IPS-20b (cell line): ENCODE measurements around the gene CNGB1.

Source experiments
- H3K27ac ChIP-seq: one replicate; pipeline ENCODE4 v1.5.1; 2013; ENCODE audit warnings: low read length
- H3K27me3 ChIP-seq: 2 replicates; pipeline ENCODE4 v1.6.1; 2013; ENCODE audit warnings: mild to moderate bottlenecking, low read length, inconsistent platforms; ENCODE audit not compliant: insufficient read depth
- H3K36me3 ChIP-seq: 2 replicates; pipeline ENCODE4 v1.6.1; 2013; ENCODE audit warnings: low read depth, mild to moderate bottlenecking, inconsistent platforms, low read length, moderate library complexity; ENCODE audit not compliant: insufficient read depth
- H3K4me1 ChIP-seq: 2 replicates; pipeline ENCODE4 v1.6.1; 2013; ENCODE audit warnings: mild to moderate bottlenecking, control low read depth, inconsistent platforms, low read length, moderate library complexity; ENCODE audit not compliant: insufficient read depth
- H3K4me3 ChIP-seq: 2 replicates; pipeline ENCODE4 v1.5.1; 2013; ENCODE audit warnings: mild to moderate bottlenecking, low read length, inconsistent platforms
- H3K9ac ChIP-seq: 2 replicates; pipeline ENCODE4 v1.6.1; 2013; ENCODE audit warnings: low read depth, mild to moderate bottlenecking, inconsistent platforms, low read length, moderate library complexity
- H3K9me3 ChIP-seq: 2 replicates; pipeline ENCODE4 v1.6.1; 2013; ENCODE audit warnings: mild to moderate bottlenecking, low read depth, low read length, inconsistent platforms; ENCODE audit not compliant: insufficient read depth

Gene CNGB1

DNA sequence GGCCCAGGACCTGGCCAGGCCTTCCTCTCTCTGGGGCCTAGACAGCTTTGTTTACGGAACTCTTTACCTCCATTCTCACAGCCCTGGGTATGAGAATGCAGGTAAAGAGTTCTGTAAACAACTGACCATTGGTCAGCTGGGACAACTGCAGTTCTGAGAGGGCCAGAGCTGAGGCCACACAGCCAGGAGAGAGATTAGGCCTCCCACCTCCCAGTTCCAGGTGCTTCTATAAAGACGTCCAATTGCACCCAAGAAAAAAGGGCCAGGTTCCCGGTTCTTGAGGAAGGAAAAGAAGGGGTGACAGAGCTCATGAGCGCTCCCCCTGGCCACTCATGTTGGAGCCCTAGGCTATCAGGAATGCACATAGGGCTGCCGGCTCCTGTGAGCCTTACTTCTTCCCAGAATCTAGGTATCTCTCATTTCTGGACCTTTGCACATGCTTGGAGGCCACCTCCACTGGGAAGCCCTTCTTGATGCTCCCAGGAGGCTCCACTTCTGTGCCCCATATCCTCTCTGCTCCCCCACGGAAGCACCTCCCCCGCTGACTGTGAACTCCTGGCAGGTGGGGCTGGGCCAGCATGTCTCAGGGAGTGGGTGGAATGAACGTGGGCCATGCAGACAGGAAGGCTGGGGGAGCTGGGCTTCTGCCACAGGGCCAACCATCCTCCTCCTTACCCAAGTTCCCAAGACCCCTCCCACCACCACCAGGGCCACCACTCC is 13.1 kb downstream of the CNGB1 start:
- Histone ChIP-seq H3K4me3 (no peak overlapping the region), H3K9me3 (no peaks in the 10 kb centered on the region), H3K9ac (no peak overlapping the region), H3K4me1 (no peaks in the 10 kb centered on the region; the same call in 1 of the 2 replicates), H3K36me3 (no peaks in the 10 kb centered on the region), H3K27ac (no peak overlapping the region), H3K27me3 (no peaks in the 10 kb centered on the region)

DNA sequence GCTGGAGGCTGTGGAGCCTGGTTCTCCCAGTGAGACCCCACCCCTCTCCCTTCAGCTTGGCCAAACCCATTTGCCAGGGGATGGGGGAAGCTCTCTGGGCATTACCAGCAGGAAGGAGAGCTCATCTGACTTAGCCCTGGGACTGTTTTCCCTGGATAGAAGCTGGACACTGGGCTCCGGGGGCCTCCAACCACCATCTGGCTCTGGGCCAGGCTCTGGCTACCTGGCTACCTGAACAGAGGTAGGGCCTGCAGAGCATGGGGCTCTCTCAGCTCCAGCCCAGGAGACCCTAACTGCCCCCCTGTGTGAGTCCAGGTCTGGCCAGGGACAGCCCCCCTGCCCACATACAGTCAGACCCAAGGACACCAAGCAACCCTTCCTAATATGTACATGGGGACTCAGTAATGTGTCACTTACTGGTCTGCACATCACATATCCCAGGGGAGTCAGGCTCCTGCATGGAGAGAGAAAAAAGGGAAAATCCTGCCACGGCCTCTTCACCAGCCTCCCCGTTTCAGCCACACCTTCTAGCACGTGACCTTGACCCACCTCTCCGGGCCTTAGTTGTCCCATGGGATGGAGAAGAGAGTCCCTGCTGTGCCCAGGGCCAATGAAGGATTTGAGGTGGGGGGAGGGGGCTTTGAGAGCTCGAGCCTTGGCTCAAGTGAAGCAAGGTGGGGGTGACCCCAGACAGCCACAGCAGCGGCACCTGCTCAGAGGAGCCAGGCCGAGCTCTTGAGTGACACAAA is 13.8 kb downstream of the CNGB1 start:
- Histone ChIP-seq H3K36me3 (no peaks in the 10 kb centered on the region), H3K9me3 (no peaks in the 10 kb centered on the region), H3K4me3 (no peak overlapping the region), H3K27ac (no peak overlapping the region), H3K4me1 (no peaks in the 10 kb centered on the region; the same call in 1 of the 2 replicates), H3K27me3 (no peaks in the 10 kb centered on the region), H3K9ac (no peak overlapping the region)

DNA sequence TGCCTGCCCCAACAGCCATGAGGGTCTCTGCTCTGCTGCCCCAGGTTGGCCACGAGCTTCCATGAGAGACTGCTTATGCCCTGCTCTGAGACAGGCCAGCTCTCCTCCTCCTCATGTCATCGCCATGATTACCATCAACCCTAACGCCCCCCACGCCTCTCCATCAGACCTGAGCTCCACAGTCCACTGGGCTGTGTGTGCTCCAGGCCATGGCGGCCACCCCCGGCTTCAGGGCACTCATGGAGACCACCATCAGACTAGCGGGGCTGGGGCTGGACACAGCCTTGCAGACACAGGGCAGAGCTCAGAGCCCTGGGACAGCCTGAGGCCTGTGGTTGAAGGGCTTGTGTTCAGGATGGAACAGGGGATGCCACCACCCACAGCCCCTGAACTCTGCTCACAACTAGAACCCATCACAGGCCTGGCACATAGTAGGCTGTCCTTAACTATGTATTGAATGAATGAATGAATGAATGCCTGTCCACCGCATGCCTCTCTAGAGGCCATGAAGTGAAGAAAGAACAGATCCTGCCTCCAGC is 14.6 kb downstream of the CNGB1 start:
- no peak overlapping the region for H3K27ac ChIP-seq
- no peak overlapping the region for H3K4me3 ChIP-seq
- H3K9ac ChIP-seq = no peak overlapping the region
- no peaks in the 10 kb centered on the region for H3K27me3 ChIP-seq
- H3K36me3 ChIP-seq = no peaks in the 10 kb centered on the region
- H3K4me1 ChIP-seq = no peaks in the 10 kb centered on the region; the same call in 1 of the 2 replicates
- H3K9me3 ChIP-seq = no peaks in the 10 kb centered on the region

DNA sequence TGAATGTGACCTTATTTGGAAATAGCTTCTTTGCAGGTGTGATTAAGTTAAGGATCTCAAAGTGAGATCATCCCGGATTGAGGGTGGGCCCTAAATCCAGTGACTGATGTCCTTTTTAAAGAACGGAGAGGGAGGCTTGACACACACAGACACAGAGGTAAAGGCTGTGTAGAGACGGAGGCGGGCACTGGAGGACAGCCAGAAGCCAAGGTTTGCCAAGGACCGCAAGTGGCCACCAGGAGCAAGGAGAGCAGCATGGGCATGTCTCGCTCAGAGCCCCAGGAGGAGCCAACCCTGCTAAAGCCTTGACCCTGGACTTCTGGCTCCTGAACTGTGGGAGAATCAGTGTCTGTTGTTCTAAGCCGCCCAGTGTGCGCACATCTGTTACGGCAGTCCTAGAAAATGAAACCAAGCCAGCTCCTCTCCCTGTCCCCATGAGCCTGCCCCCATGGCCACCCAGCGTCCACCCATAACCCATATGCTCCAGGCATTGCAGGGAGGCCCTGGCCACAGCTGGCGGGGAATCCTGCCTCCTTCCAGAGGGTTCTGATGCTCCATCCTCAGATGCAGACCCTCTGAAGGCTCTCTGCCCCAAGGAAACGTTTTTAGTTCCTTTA is 15.2 kb downstream of the CNGB1 start:
- Histone ChIP-seq H3K36me3 (no peaks in the 10 kb centered on the region), H3K4me1 (no peaks in the 10 kb centered on the region; the same call in 1 of the 2 replicates), H3K27ac (no peak overlapping the region), H3K27me3 (no peaks in the 10 kb centered on the region), H3K4me3 (no peak overlapping the region), H3K9me3 (no peaks in the 10 kb centered on the region), H3K9ac (no peak overlapping the region)

DNA sequence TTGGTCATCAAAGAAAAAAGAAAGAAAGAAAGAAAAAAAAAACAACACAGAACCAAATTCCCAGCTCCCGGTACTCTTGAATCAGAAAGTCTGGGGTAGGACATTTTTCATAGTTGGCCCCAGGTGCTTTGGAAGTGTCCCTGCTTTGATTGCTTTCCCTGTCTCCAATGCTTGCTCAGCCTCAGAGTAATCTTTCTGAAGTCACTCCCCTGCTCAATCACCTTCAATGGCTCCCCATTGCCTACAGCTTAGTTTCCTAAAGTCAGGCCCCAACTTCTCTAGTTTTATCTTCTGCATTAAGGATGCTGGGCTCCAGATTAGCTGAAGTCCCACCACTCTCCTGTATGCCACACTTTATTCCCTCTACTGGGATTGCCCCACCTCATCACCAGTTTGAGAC is 17.1 kb downstream of the CNGB1 start:
- no peak overlapping the region for H3K27ac ChIP-seq
- no peaks in the 10 kb centered on the region; the same call in 1 of the 2 replicates for H3K4me1 ChIP-seq
- no peaks in the 10 kb centered on the region for H3K9me3 ChIP-seq
- no peaks in the 10 kb centered on the region for H3K36me3 ChIP-seq
- H3K9ac ChIP-seq = no peak overlapping the region
- no peak overlapping the region for H3K4me3 ChIP-seq
- H3K27me3 ChIP-seq = no peaks in the 10 kb centered on the region

DNA sequence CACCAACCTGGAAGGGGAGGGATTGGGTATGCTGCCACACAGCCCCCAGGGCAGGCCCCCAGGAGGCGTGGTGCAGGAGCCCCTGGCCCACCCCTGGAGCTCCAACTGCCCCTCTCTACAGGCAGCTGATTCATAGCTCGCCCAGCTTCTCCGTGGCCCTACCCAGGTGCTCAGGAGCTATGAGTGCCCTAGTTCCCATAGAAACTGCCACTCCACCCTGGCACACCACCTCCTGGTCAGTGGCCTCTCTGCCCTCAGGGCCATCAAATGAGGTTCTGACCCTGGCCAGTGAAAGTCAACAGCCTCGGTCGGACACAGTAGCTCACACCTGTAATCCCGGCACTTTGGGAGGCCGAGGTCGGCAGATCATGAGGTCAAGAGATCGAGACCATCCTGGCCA is 18.0 kb downstream of the CNGB1 start:
- Histone ChIP-seq H3K4me3 (no peak overlapping the region), H3K9me3 (no peaks in the 10 kb centered on the region)

DNA sequence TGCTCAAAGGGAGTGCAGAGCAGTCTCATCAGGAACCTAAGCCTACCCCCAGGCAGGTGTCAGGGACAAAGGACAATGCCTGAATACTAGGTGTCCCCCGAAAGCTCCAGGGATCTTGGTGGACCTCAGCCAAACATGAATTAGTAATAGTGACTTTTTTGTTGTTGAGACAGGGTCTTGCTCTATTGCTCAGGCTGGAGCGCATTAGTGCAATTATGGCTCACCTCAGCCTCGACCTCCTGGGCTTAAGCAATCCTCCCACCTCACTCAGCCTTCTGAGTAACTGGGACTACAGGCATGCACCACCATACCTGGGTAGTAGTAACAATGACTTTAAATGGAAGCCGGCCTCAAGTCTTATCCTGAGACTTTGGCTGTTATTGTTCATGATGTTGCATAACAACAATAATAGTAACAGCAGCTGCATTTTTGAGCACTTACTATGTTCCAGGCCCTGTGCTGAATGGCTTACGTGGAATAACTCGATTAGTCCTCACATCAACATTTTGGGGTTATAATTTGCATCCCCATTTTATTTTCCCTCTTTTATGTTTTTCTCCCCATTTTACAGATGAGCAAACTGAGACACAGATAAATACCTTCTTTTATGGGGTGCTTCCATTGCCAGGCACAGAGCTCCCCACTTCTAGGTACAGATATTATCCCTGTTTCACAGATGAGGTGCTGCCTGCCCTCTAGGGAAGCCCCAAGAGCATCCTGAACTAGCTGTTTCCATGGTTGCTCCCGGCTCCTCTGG is 19.5 kb downstream of the CNGB1 start:
- H3K4me1 ChIP-seq = no peaks in the 10 kb centered on the region; the same call in 1 of the 2 replicates
- no peaks in the 10 kb centered on the region for H3K36me3 ChIP-seq
- H3K27ac ChIP-seq = no peak overlapping the region
- no peaks in the 10 kb centered on the region for H3K9me3 ChIP-seq
- H3K27me3 ChIP-seq = no peaks in the 10 kb centered on the region
- H3K4me3 ChIP-seq = no peak overlapping the region
- H3K9ac ChIP-seq = no peak overlapping the region

More for the DNA sequence above, 18.0 kb downstream of the CNGB1 start:
- Histone ChIP-seq H3K27me3 (no peaks in the 10 kb centered on the region), H3K4me1 (no peaks in the 10 kb centered on the region; the same call in 1 of the 2 replicates), H3K36me3 (no peaks in the 10 kb centered on the region), H3K27ac (no peak overlapping the region), H3K9ac (no peak overlapping the region)

DNA sequence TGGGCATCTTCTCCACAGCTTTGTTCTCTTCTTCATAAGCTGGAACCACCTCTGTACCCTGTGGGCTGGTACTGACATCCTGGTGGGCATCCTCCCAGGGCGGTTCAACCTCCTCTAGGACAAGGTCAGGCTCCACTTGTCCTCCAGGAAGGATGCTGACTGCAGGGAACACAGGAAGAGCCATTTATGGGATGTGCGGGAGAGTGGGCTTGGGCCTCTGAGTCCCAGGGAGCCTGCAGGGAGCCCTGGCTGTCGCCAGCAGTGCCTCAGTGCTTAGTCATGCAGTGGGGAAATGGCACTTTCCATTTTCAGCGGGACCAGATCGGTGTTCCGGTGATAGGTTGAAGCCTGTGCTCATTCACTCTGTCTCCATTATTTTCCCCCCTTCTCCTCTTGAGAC is 20.5 kb downstream of the CNGB1 start:
- Histone ChIP-seq H3K27me3 (no peaks in the 10 kb centered on the region), H3K27ac (no peak overlapping the region), H3K4me1 (no peaks in the 10 kb centered on the region; the same call in 1 of the 2 replicates), H3K4me3 (no peak overlapping the region), H3K36me3 (no peaks in the 10 kb centered on the region), H3K9me3 (no peaks in the 10 kb centered on the region), H3K9ac (no peak overlapping the region)

DNA sequence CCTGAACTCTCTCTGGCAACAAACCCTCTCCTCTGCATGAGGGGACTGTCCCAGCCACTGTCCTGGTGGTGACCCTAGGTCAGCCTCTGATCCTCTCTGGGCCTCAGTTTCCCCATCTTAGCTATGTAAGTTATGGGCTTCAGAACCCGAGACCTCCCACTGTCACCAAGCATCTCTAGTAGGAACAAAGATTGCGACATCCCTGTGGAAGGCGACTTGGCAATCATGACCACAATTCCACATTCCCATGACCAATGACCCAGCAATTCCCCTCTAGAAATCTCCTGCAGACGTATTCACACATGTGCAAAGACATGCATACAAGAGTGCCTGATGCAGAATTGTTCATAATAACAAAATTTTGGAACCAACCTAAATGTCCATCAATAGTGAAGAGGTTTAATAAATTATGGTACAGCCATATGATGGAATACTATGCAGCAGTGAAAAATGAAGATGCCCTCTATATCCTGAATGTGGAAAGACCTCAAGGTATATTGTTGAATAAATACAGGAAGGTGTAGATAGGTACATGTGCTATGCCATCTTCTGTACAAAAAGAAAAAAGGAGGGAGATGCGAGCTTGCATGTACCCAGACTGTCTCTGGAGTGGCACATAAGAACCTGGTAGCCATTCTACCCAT is 21.2 kb downstream of the CNGB1 start:
- no peaks in the 10 kb centered on the region for H3K27me3 ChIP-seq

DNA sequence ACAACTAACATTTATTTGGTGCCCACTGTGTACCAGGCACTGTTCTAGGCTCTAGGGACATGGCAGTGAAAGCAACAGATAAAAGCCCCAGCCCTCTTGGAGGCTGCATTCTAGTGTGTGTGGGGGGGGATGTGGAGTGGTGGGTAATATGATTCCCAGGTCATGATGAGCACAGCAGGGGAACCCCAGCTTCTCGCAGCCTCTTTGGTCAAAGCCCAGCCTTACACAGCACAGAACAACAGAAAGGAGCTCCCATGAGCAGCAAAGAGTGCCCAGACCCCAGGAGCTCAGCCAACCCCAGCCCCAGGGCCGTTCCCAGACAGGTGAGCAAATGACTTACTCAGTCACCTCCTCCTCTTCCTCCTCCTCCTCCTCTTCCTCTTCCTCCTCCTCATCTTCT is 21.9 kb downstream of the CNGB1 start:
- H3K9me3 ChIP-seq = no peaks in the 10 kb centered on the region
- no peaks in the 10 kb centered on the region for H3K36me3 ChIP-seq
- no peak overlapping the region for H3K27ac ChIP-seq
- no peak overlapping the region for H3K9ac ChIP-seq
- H3K4me3 ChIP-seq = no peak overlapping the region
- H3K4me1 ChIP-seq = no peaks in the 10 kb centered on the region; the same call in 1 of the 2 replicates
- H3K27me3 ChIP-seq = no peaks in the 10 kb centered on the region

More for the DNA sequence above, 21.2 kb downstream of the CNGB1 start:
- Histone ChIP-seq H3K9me3 (no peaks in the 10 kb centered on the region), H3K4me1 (no peaks in the 10 kb centered on the region; the same call in 1 of the 2 replicates), H3K4me3 (no peak overlapping the region), H3K9ac (no peak overlapping the region), H3K36me3 (no peaks in the 10 kb centered on the region), H3K27ac (no peak overlapping the region)

DNA sequence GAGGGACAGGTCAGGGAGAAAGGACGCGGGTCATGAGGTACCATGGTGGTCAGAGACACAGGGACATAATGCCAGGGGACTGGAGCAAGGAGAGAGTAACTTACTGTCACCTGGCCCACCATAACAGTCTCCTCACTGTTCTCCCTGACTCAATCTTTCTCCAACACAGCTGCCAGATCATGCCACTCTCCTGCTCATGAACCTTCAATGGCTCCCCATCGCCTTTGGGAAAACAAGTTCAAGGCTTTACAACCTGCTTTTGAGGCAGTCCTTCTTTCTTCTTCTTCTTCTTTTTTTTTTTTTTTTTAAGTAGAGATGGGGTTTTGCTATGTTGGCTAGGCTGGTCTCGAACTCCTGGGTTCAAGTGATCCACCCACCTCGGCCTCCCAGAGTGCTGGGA is 22.9 kb downstream of the CNGB1 start:
- H3K9me3 ChIP-seq = no peaks in the 10 kb centered on the region
- H3K9ac ChIP-seq = no peak overlapping the region
- H3K27ac ChIP-seq = no peak overlapping the region
- no peak overlapping the region for H3K4me3 ChIP-seq
- H3K36me3 ChIP-seq = no peaks in the 10 kb centered on the region
- H3K4me1 ChIP-seq = no peaks in the 10 kb centered on the region; the same call in 1 of the 2 replicates
- H3K27me3 ChIP-seq = no peaks in the 10 kb centered on the region
